Measurements from ENCODE around the gene TVP23B. TPM values are rescaled to one million over a fixed set of nuclear protein-coding genes. Genes with fewer than 3 reads are reported as not detected.
A peak's percentile ranks its signal among the peaks of the same experiment; 100 is the strongest.

The TVP23B gene
- total and polyA plus RNA-seq, 2 of the 13 experiments (the other 11 are each of a cell fraction or from before 2014, with no cell fraction given), result 45.1 to 66.5 TPM

- peak; percentile 79 for TF ChIP-seq ZBTB40 (IDR thresholded peaks at IDR 0.05)
- TF ChIP-seq ZBTB40 (CRISPR knock-in tag; IDR thresholded peaks at IDR 0.05), result peak; percentile 47; the same call in 1 of the 2 replicates
- TF ChIP-seq UBTF (CRISPR knock-in tag; IDR thresholded peaks at IDR 0.05), result peak; percentile 79
- TF ChIP-seq TARDBP (CRISPR knock-in tag; IDR thresholded peaks at IDR 0.05), result peak; percentile 69; the same call in 1 of the 2 replicates
- peak; percentile 75 for TF ChIP-seq KDM3A (CRISPR knock-in tag; IDR thresholded peaks at IDR 0.05; ENCODE audit: low read depth)
- TF ChIP-seq CBX5 (CRISPR knock-in tag; IDR thresholded peaks at IDR 0.05; ENCODE audit: borderline replicate concordance), result peak; percentile 80; the same call in 1 of the 2 replicates
- TF ChIP-seq ZNF501 (CRISPR knock-in tag; IDR thresholded peaks at IDR 0.05), result peak; percentile 18; the same call in 1 of the 2 replicates
- TF ChIP-seq GATAD2A (CRISPR knock-in tag; IDR thresholded peaks at IDR 0.05), result peak; percentile 63; the same call in 1 of the 2 replicates
- TF ChIP-seq HCFC1 (IDR thresholded peaks at IDR 0.05; ENCODE audit: low read depth, low read length), result peak; percentile 68; the same call in 1 of the 2 replicates
- peak; percentile 75 for TF ChIP-seq NR2C2 (CRISPR knock-in tag; IDR thresholded peaks at IDR 0.05; ENCODE audit: borderline replicate concordance)
- 0 out of 2 replicates have a peak, but pooled peaks have one; percentile 38 for TF ChIP-seq ZNF280B (CRISPR knock-in tag; IDR thresholded peaks at IDR 0.05; ENCODE audit: borderline replicate concordance)
- peak; percentile 45; the same call in 1 of the 2 replicates for TF ChIP-seq FOXA3 (CRISPR knock-in tag; IDR thresholded peaks at IDR 0.05)
- peak; percentile 49; the same call in 1 of the 2 replicates for TF ChIP-seq SOX5 (CRISPR knock-in tag; IDR thresholded peaks at IDR 0.05; ENCODE audit: borderline replicate concordance)
- 0 out of 2 replicates have a peak, but pooled peaks have one; percentile 35 for TF ChIP-seq THAP7 (CRISPR knock-in tag; IDR thresholded peaks at IDR 0.05)
- 0 out of 2 replicates have a peak, but pooled peaks have one; percentile 40 for TF ChIP-seq ZFP90 (CRISPR knock-in tag; IDR thresholded peaks at IDR 0.05; ENCODE audit: borderline replicate concordance)
Observed at GRCh38 chr17:18780991-18781718, at the start of gene TVP23B (continued).
